ENCODE data around the gene SP6. TPM values are rescaled to one million over a fixed set of nuclear protein-coding genes. Genes with fewer than 3 reads are reported as not detected.

The SP6 gene
- total and polyA plus RNA-seq, 2 of the 4 experiments (the other 2 are of a cell fraction) = under 0.01 to 0.31 TPM

GRCh38 chr17:47856830-47857229 lies 5.9 kb upstream of the SP6 start:
- Histone ChIP-seq H3K9me3 (ENCODE audit: control insufficient read depth, insufficient read depth, low read length) (no peaks in the 10 kb centered on the region), H2AFZ (replicated peaks; ENCODE audit: low read length, poor library complexity) (no peak overlapping the region), H3K4me1 (ENCODE audit: control insufficient read depth, insufficient read depth, low read length) (no peaks in the 10 kb centered on the region), H2BK20ac (ENCODE audit: low read depth, low read length) (no peak overlapping the region), H2AK9ac (replicated peaks; ENCODE audit: low read depth, low read length, poor library complexity) (no peak overlapping the region), H3K9me1 (ENCODE audit: insufficient read depth, low read length) (no peaks in the 10 kb centered on the region), H3K4me3 (ENCODE audit: insufficient read depth, low read depth, low read length) (no peak overlapping the region), H4K5ac (ENCODE audit: low read depth, low read length) (no peak overlapping the region), H2BK120ac (ENCODE audit: low read depth, low read length) (no peak overlapping the region), H4K20me1 (ENCODE audit: insufficient read depth, low read length) (no peaks in the 10 kb centered on the region), H2AK5ac (ENCODE audit: low read depth, low read length) (no peak overlapping the region), H3K27ac (ENCODE audit: insufficient read depth, low read length) (no peak overlapping the region), H4K8ac (ENCODE audit: low read depth in 2 of 2, low read length in 2 of 2) (no peak overlapping the region), H3K27me3 (ENCODE audit: control insufficient read depth, insufficient read depth, low read length) (peaks cover 56% of the 10 kb centered on the region), H3K18ac (ENCODE audit: low read depth, low read length) (no peak overlapping the region), H3K14ac (replicated peaks; ENCODE audit: low read depth, low read length) (no peak overlapping the region), H3K9ac (ENCODE audit: low read depth, low read length) (no peak overlapping the region), H3K79me1 (ENCODE audit: low read depth in 1 of 2, low read length in 2 of 2) (no peaks in the 10 kb centered on the region), H3K36me3 (ENCODE audit: control insufficient read depth, insufficient read depth, low read length) (no peaks in the 10 kb centered on the region), H2BK15ac (ENCODE audit: low read depth, low read length) (no peak overlapping the region), H3K4me2 (ENCODE audit: low read depth, low read length) (no peak overlapping the region), H4K91ac (ENCODE audit: insufficient read depth, low read depth, low read length) (no peak overlapping the region), H3K23ac (ENCODE audit: low read depth, low read length) (no peak overlapping the region), H3K4ac (ENCODE audit: low read depth, low read length) (no peak overlapping the region), H3K56ac (ENCODE audit: extremely low read depth, insufficient read depth, low read length) (no peak overlapping the region), H2BK5ac (ENCODE audit: low read depth, low read length, poor library complexity, severe bottlenecking) (no peak overlapping the region)
- TF ChIP-seq CEBPB (IDR thresholded peaks at IDR 0.05; ENCODE audit: low read depth, low read length) (no peak), NFE2L2 (IDR thresholded peaks at IDR 0.05; ENCODE audit: low read depth, low read length) (no peak)
- DNase-seq = no peak
- ATAC-seq (ENCODE audit: low read depth) = no peak
- dilution Hi-C loops (cut with HindIII; ENCODE audit: low sequenced_read_pairs, unreplicated experiment) (no loop called here), intact Hi-C loops (cut with micrococcal nuclease) (no loop called here), in situ Hi-C loops (cut with MboI; ENCODE audit: low sequenced_read_pairs) (no loop called here)
- POLR2A ChIA-PET (ENCODE audit: unreplicated experiment) = no interaction called here
- no TSS peak for BruUV-seq (replicated peaks)
- CTCF ChIA-PET = no interaction called here
